Measurements from ENCODE around the gene LKAAEAR1. TPM values are rescaled to one million over a fixed set of nuclear protein-coding genes. Genes with fewer than 3 reads are reported as not detected.
A peak's percentile ranks its signal among the peaks of the same experiment; 100 is the strongest.

The LKAAEAR1 gene
- total and polyA plus RNA-seq, 2 experiments from 2014 or later: 1.8 TPM; not detected in 1

DNA sequence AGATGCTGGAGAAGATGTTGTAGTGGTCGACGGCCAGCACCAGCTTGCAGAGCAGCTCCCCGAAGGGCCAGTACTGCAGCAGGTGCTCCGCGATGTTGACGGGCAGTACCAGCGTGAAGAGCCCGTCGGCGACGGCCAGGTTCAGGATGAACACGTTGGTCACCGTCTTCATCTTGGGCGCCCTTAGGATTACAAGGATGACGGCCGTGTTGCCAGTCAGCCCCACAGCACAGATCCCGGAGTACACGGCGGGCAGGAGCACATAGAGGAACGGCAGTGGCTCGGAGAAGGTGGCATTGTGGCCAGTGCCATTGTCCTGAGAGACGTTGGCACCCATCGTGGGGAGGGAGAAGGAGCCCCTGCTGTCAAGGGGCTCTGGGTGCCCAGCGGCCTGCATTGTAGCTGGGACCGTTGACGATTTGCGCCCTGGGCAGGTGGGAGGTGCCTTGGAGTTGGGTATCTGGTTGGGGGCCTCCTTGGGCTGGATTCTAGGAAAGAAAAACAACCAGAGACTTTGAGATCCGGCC lies 22.3 kb upstream of the LKAAEAR1 start:
- TF ChIP-seq POLR2AphosphoS5 (IDR thresholded peaks at IDR 0.05; ENCODE audit: low read depth) (no peak), JUNB (IDR thresholded peaks at IDR 0.05; ENCODE audit: unreplicated experiment) (no peak), ZNF331 (CRISPR knock-in tag; IDR thresholded peaks at IDR 0.05; ENCODE audit: low read depth) (no peak), STAT1 (IDR thresholded peaks at IDR 0.05; ENCODE audit: unreplicated experiment) (no peak), NANOG (IDR thresholded peaks at IDR 0.05; ENCODE audit: borderline replicate concordance) (no peak), EZH2phosphoT487 (IDR thresholded peaks at IDR 0.05; ENCODE audit: unreplicated experiment) (no peak), ZNF114 (CRISPR knock-in tag; IDR thresholded peaks at IDR 0.05) (no peak)
- TF ChIP-seq, protein P1, sequence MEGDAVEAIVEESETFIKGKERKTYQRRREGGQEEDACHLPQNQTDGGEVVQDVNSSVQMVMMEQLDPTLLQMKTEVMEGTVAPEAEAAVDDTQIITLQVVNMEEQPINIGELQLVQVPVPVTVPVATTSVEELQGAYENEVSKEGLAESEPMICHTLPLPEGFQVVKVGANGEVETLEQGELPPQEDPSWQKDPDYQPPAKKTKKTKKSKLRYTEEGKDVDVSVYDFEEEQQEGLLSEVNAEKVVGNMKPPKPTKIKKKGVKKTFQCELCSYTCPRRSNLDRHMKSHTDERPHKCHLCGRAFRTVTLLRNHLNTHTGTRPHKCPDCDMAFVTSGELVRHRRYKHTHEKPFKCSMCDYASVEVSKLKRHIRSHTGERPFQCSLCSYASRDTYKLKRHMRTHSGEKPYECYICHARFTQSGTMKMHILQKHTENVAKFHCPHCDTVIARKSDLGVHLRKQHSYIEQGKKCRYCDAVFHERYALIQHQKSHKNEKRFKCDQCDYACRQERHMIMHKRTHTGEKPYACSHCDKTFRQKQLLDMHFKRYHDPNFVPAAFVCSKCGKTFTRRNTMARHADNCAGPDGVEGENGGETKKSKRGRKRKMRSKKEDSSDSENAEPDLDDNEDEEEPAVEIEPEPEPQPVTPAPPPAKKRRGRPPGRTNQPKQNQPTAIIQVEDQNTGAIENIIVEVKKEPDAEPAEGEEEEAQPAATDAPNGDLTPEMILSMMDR (conservative IDR thresholded peaks at IDR 0.05; ENCODE audit: low read depth in 2 of 2): no peak
- TF ChIP-seq, protein P2, sequence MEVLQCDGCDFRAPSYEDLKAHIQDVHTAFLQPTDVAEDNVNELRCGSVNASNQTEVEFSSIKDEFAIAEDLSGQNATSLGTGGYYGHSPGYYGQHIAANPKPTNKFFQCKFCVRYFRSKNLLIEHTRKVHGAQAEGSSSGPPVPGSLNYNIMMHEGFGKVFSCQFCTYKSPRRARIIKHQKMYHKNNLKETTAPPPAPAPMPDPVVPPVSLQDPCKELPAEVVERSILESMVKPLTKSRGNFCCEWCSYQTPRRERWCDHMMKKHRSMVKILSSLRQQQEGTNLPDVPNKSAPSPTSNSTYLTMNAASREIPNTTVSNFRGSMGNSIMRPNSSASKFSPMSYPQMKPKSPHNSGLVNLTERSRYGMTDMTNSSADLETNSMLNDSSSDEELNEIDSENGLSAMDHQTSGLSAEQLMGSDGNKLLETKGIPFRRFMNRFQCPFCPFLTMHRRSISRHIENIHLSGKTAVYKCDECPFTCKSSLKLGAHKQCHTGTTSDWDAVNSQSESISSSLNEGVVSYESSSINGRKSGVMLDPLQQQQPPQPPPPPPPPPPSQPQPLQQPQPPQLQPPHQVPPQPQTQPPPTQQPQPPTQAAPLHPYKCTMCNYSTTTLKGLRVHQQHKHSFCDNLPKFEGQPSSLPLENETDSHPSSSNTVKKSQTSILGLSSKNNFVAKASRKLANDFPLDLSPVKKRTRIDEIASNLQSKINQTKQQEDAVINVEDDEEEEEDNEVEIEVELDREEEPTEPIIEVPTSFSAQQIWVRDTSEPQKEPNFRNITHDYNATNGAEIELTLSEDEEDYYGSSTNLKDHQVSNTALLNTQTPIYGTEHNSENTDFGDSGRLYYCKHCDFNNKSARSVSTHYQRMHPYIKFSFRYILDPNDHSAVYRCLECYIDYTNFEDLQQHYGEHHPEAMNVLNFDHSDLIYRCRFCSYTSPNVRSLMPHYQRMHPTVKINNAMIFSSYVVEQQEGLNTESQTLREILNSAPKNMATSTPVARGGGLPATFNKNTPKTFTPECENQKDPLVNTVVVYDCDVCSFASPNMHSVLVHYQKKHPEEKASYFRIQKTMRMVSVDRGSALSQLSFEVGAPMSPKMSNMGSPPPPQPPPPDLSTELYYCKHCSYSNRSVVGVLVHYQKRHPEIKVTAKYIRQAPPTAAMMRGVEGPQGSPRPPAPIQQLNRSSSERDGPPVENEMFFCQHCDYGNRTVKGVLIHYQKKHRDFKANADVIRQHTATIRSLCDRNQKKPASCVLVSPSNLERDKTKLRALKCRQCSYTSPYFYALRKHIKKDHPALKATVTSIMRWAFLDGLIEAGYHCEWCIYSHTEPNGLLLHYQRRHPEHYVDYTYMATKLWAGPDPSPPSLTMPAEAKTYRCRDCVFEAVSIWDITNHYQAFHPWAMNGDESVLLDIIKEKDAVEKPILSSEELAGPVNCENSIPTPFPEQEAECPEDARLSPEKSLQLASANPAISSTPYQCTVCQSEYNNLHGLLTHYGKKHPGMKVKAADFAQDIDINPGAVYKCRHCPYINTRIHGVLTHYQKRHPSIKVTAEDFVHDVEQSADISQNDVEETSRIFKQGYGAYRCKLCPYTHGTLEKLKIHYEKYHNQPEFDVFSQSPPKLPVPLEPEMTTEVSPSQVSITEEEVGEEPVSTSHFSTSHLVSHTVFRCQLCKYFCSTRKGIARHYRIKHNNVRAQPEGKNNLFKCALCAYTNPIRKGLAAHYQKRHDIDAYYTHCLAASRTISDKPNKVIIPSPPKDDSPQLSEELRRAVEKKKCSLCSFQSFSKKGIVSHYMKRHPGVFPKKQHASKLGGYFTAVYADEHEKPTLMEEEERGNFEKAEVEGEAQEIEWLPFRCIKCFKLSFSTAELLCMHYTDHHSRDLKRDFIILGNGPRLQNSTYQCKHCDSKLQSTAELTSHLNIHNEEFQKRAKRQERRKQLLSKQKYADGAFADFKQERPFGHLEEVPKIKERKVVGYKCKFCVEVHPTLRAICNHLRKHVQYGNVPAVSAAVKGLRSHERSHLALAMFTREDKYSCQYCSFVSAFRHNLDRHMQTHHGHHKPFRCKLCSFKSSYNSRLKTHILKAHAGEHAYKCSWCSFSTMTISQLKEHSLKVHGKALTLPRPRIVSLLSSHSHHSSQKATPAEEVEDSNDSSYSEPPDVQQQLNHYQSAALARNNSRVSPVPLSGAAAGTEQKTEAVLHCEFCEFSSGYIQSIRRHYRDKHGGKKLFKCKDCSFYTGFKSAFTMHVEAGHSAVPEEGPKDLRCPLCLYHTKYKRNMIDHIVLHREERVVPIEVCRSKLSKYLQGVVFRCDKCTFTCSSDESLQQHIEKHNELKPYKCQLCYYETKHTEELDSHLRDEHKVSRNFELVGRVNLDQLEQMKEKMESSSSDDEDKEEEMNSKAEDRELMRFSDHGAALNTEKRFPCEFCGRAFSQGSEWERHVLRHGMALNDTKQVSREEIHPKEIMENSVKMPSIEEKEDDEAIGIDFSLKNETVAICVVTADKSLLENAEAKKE (CRISPR knock-in tag; IDR thresholded peaks at IDR 0.05): no peak
- TF ChIP-seq, protein P3, sequence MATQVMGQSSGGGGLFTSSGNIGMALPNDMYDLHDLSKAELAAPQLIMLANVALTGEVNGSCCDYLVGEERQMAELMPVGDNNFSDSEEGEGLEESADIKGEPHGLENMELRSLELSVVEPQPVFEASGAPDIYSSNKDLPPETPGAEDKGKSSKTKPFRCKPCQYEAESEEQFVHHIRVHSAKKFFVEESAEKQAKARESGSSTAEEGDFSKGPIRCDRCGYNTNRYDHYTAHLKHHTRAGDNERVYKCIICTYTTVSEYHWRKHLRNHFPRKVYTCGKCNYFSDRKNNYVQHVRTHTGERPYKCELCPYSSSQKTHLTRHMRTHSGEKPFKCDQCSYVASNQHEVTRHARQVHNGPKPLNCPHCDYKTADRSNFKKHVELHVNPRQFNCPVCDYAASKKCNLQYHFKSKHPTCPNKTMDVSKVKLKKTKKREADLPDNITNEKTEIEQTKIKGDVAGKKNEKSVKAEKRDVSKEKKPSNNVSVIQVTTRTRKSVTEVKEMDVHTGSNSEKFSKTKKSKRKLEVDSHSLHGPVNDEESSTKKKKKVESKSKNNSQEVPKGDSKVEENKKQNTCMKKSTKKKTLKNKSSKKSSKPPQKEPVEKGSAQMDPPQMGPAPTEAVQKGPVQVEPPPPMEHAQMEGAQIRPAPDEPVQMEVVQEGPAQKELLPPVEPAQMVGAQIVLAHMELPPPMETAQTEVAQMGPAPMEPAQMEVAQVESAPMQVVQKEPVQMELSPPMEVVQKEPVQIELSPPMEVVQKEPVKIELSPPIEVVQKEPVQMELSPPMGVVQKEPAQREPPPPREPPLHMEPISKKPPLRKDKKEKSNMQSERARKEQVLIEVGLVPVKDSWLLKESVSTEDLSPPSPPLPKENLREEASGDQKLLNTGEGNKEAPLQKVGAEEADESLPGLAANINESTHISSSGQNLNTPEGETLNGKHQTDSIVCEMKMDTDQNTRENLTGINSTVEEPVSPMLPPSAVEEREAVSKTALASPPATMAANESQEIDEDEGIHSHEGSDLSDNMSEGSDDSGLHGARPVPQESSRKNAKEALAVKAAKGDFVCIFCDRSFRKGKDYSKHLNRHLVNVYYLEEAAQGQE (IDR thresholded peaks at IDR 0.05; ENCODE audit: unreplicated experiment): no peak
- TF ChIP-seq, protein P4, sequence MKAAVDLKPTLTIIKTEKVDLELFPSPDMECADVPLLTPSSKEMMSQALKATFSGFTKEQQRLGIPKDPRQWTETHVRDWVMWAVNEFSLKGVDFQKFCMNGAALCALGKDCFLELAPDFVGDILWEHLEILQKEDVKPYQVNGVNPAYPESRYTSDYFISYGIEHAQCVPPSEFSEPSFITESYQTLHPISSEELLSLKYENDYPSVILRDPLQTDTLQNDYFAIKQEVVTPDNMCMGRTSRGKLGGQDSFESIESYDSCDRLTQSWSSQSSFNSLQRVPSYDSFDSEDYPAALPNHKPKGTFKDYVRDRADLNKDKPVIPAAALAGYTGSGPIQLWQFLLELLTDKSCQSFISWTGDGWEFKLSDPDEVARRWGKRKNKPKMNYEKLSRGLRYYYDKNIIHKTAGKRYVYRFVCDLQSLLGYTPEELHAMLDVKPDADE (IDR thresholded peaks at IDR 0.05): no peak
- Histone ChIP-seq H3K4me1 (ENCODE audit: insufficient read depth) (no peaks in the 10 kb centered on the region), H3K9me2 (ENCODE audit: insufficient read depth) (no peaks in the 10 kb centered on the region), H3K36me3 (ENCODE audit: insufficient read depth) (no peaks in the 10 kb centered on the region), H4K20me1 (replicated peaks; ENCODE audit: insufficient read depth) (no peaks in the 10 kb centered on the region), H3K4me3 (no peak overlapping the region), H3K4me2 (no peak overlapping the region), H3F3A (replicated peaks; ENCODE audit: low read depth) (peaks cover 7% of the 10 kb centered on the region), H2AFZ (no peak overlapping the region), H3K27me3 (ENCODE audit: insufficient read depth) (peaks cover 11% of the 10 kb centered on the region), H3K27ac (ENCODE audit: low read depth) (no peak overlapping the region), H3K79me2 (replicated peaks; ENCODE audit: insufficient read depth) (no peaks in the 10 kb centered on the region)
- H3K27me3 Mint-ChIP-seq (ENCODE audit: insufficient read depth, low read depth, poor library complexity): peaks cover 17% of the 10 kb centered on the region
- DNase-seq (ENCODE audit: low spot score): peak; percentile 0
- H3K4me1 Mint-ChIP-seq: peaks cover 9% of the 10 kb centered on the region
- no peak overlapping the region for H3K27ac Mint-ChIP-seq
- H3K4me3 Mint-ChIP-seq: no peak overlapping the region; the same call in 2 of the 3 replicates
- ATAC-seq: no peak
- H3K36me3 Mint-ChIP-seq (ENCODE audit: low read depth): no peaks in the 10 kb centered on the region; the same call in 2 of the 3 replicates
- peaks cover 5% of the 10 kb centered on the region; the same call in 2 of the 3 replicates for H3K9me3 Mint-ChIP-seq
